Neural progenitor cell (in vitro differentiated cells): ENCODE measurements around the gene TEX9.

Source experiments
- EZH2 ChIP-seq: fragments of 200-600 bp; sonication (generic); IDR thresholded peaks from 2 replicates; pipeline ENCODE4 v1.6.1; 2017; ENCODE audit warnings: antibody characterized with exemption, mild to moderate bottlenecking, moderate library complexity
- TF ChIP-seq, protein P1 (sequence below): fragments of 200-600 bp; sonication (generic); IDR thresholded peaks from 2 replicates; pipeline ENCODE4 v1.5.1; 2017; ENCODE audit warnings: antibody characterized with exemption, mild to moderate bottlenecking

DNA sequence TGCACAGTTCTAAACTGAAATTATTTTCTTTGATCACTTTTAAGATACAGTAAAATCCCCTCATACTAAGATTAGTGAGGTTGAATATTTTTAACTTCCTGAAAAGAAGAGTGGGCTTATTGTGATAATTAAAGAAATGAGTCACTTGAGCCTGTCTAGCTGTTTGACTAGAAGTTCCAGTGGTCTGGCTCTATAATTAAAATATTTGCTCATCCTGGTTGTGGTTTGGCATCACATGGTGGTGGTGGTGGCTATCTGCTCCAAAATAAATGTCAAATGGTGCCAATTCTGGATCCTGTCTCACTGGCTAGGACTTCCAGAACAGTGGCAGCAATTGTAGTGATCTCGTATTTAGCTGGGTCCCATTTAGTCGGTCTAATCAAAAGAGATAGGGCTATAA lies 8.6 kb upstream of the TEX9 start:
- TF ChIP-seq, protein P1, sequence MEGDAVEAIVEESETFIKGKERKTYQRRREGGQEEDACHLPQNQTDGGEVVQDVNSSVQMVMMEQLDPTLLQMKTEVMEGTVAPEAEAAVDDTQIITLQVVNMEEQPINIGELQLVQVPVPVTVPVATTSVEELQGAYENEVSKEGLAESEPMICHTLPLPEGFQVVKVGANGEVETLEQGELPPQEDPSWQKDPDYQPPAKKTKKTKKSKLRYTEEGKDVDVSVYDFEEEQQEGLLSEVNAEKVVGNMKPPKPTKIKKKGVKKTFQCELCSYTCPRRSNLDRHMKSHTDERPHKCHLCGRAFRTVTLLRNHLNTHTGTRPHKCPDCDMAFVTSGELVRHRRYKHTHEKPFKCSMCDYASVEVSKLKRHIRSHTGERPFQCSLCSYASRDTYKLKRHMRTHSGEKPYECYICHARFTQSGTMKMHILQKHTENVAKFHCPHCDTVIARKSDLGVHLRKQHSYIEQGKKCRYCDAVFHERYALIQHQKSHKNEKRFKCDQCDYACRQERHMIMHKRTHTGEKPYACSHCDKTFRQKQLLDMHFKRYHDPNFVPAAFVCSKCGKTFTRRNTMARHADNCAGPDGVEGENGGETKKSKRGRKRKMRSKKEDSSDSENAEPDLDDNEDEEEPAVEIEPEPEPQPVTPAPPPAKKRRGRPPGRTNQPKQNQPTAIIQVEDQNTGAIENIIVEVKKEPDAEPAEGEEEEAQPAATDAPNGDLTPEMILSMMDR: no peak
- TF ChIP-seq EZH2: no peak
